K562 (cell line): ENCODE measurements around the gene AGPAT2. TPM values are rescaled to one million over a fixed set of nuclear protein-coding genes. Genes with fewer than 3 reads are reported as not detected.

ENCODE experiments used
- DLX4 ChIP-seq: fragments of 250-450 bp; sonication (Bioruptor Pico); IDR thresholded peaks from 2 replicates; pipeline ENCODE4 v1.6.1; 2021; ENCODE audit warnings: mild to moderate bottlenecking
- E2F8 ChIP-seq: fragments of 450-650 bp; IDR thresholded peaks from 2 replicates; pipeline ENCODE4 v1.7.1; 2018; ENCODE audit warnings: mild to moderate bottlenecking, low read depth; ENCODE audit not compliant: partially characterized antibody
- HDAC1 ChIP-seq, 2 experiments: fragments of 450-650 bp; IDR thresholded peaks; 2 replicates each; pipeline ENCODE4 v1.6.1; 2016 to 2017; ENCODE audit warnings: inconsistent platforms in 1 of 2, mild to moderate bottlenecking in 1 of 2, moderate library complexity in 1 of 2
- JUND ChIP-seq, 2 experiments: IDR thresholded peaks; 2 replicates in 1 of 2; 3 replicates in 1 of 2; pipeline ENCODE4 v1.6.1; 2011; ENCODE audit warnings: borderline replicate concordance in 2 of 2, low read depth in 2 of 2, low read length in 2 of 2, improper control_type of control experiment in 1 of 2, missing biosample characterization in 1 of 2, missing genetic modification characterization in 1 of 2, missing genetic modification reagents in 1 of 2
- SETDB1 ChIP-seq: IDR thresholded peaks from one replicate; pipeline ENCODE4 v1.6.1; 2012; ENCODE audit warnings: low read length, control low read depth, inconsistent platforms
- TOE1 ChIP-seq, 2 experiments: fragments of 450-650 bp in 1 of 2; sonication (generic) in 1 of 2; formaldehyde crosslinking in 1 of 2; IDR thresholded peaks; 2 replicates each; pipeline versions ENCODE4 v1.7.1 to v1.8.0; 2016 to 2022; ENCODE audit warnings: borderline replicate concordance in 2 of 2, mild to moderate bottlenecking in 2 of 2, antibody characterized with exemption in 1 of 2, inconsistent platforms in 1 of 2, low read depth in 1 of 2, missing genetic modification reagents in 1 of 2, moderate library complexity in 1 of 2
- ZKSCAN3 ChIP-seq: fragments of 250-450 bp; sonication (Bioruptor Pico); IDR thresholded peaks from 2 replicates; pipeline ENCODE4 v1.4.0; 2020
- ZNF133 ChIP-seq: fragments of 250-450 bp; sonication (Bioruptor Pico); IDR thresholded peaks from 2 replicates; pipeline ENCODE4 v1.4.0; 2020; ENCODE audit warnings: mild to moderate bottlenecking
- ZNF263 ChIP-seq: sonication (generic); formaldehyde crosslinking; IDR thresholded peaks from 2 replicates; pipeline ENCODE4 v1.8.0; 2022; ENCODE audit warnings: mild to moderate bottlenecking, missing genetic modification reagents, borderline replicate concordance
- ZNF347 ChIP-seq: fragments of 450-650 bp; formaldehyde crosslinking; IDR thresholded peaks from 2 replicates; pipeline ENCODE4 v1.4.0; 2020; ENCODE audit warnings: low read depth, mild to moderate bottlenecking, moderate library complexity
- polyA plus RNA-seq, 8 experiments: library from polyadenylated mRNA; depleted of rRNA in 4 of 8; stranded (reverse) in 5 of 8; unstranded in 3 of 8; fragments of >200 nt; fragmentation: Nextera tagmentation in 2 of 8; fragmentation: Illumina TruSeq in 1 of 8; extraction: Ambion mirVana in 2 of 8; extraction: Trizol in 1 of 8; gene quantifications; 2 replicates each; pipeline versions ENCODE4 v1.2.1 to v1.2.3, GENCODE V29; 2011 to 2014; ENCODE audit warnings: inconsistent platforms in 1 of 8, missing spikeins in 1 of 8
- total RNA-seq, 7 experiments: library from RNA; depleted of rRNA in 6 of 7; stranded (reverse); fragments of >200 nt in 6 of 7; fragmentation: Illumina TruSeq in 2 of 7; extraction: Trizol in 2 of 7; gene quantifications; 2 replicates each; pipeline versions ENCODE4 v1.2.1 to v1.2.3, GENCODE V29; 2011 to 2021; ENCODE audit warnings: low replicate concordance in 1 of 7
- TF ChIP-seq, protein P1 (sequence below): fragments of 250-450 bp; sonication (Bioruptor Pico); IDR thresholded peaks from 2 replicates; pipeline ENCODE4 v1.9.0; 2021; ENCODE audit warnings: mild to moderate bottlenecking
- TF ChIP-seq, protein P2 (sequence below): fragments of 250-450 bp; sonication (Bioruptor Pico); IDR thresholded peaks from 2 replicates; pipeline ENCODE4 v1.5.0; 2020; ENCODE audit warnings: mild to moderate bottlenecking
- TF ChIP-seq, protein P3 (sequence below): fragments of 450-650 bp; IDR thresholded peaks from 2 replicates; pipeline ENCODE4 v1.6.1; 2016; ENCODE audit warnings: mild to moderate bottlenecking
- TF ChIP-seq, protein P4 (sequence below): sonication (generic); formaldehyde crosslinking; IDR thresholded peaks from 2 replicates; pipeline ENCODE4 v1.8.0; 2022; ENCODE audit warnings: mild to moderate bottlenecking, missing genetic modification reagents

AGPAT2 gene
- total and polyA plus RNA-seq, 9 of the 15 experiments (the other 6 are each of a cell fraction or from before 2014, with no cell fraction given) = 0.13 to 54.5 (median 23.9) TPM

DNA sequence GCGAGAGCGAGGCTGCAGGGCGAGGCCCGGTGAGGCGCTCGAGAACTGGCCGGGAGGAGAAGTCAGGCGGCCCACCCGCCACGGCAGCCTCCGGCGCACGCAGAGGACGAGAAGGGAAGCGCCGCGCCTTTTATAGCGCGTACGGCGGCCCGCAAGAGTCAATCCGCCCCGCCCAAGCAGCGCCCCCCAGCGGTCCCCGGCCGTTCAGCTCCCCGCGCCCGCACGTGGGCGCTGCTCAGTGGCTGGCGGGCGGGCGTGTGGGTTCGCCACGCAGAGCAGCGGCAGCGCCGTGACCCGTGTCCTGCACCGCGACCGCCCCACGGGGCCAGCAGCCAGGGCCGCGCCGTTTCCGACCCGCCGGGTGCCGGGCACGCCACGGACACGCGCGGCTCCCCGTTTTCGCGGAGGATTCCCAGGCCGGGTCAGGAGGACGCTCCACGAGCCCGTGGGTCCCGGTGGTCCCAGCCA lies 40.9 kb upstream of the AGPAT2 start (continued):
- TF ChIP-seq E2F8 (peak; percentile 21), TOE1 (IDR thresholded peaks at IDR 0.05; ENCODE audit: borderline replicate concordance) (peak; percentile 20; the same call in 1 of the 2 replicates), TOE1 (CRISPR knock-in tag; IDR thresholded peaks at IDR 0.05; ENCODE audit: borderline replicate concordance, low read depth) (peak; percentile 95; the same call in 1 of the 2 replicates), HDAC1 (IDR thresholded peaks at IDR 0.05) (peak in 1 of 2 experiments; percentile 87; a peak in 3 of 4 replicates), JUND (IDR thresholded peaks at IDR 0.05; ENCODE audit: borderline replicate concordance, low read depth, low read length) (peak; percentile 77), JUND (tag; IDR thresholded peaks at IDR 0.05; ENCODE audit: borderline replicate concordance, low read depth, low read length) (peak; percentile 49; the same call in 1 of the 3 replicates), ZKSCAN3 (CRISPR knock-in tag) (no peak), SETDB1 (peak; percentile 44), DLX4 (CRISPR knock-in tag) (no peak), ZNF133 (CRISPR knock-in tag) (no peak), ZNF263 (peak; percentile 27; the same call in 1 of the 2 replicates), ZNF347 (CRISPR knock-in tag) (no peak)
- TF ChIP-seq, protein P1, sequence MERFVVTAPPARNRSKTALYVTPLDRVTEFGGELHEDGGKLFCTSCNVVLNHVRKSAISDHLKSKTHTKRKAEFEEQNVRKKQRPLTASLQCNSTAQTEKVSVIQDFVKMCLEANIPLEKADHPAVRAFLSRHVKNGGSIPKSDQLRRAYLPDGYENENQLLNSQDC (CRISPR knock-in tag) = 0 out of 2 replicates have a peak, but pooled peaks have one; percentile 65
- TF ChIP-seq, protein P2, sequence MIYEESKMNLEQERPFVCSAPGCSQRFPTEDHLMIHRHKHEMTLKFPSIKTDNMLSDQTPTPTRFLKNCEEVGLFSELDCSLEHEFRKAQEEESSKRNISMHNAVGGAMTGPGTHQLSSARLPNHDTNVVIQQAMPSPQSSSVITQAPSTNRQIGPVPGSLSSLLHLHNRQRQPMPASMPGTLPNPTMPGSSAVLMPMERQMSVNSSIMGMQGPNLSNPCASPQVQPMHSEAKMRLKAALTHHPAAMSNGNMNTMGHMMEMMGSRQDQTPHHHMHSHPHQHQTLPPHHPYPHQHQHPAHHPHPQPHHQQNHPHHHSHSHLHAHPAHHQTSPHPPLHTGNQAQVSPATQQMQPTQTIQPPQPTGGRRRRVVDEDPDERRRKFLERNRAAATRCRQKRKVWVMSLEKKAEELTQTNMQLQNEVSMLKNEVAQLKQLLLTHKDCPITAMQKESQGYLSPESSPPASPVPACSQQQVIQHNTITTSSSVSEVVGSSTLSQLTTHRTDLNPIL = no peak
- TF ChIP-seq, protein P3, sequence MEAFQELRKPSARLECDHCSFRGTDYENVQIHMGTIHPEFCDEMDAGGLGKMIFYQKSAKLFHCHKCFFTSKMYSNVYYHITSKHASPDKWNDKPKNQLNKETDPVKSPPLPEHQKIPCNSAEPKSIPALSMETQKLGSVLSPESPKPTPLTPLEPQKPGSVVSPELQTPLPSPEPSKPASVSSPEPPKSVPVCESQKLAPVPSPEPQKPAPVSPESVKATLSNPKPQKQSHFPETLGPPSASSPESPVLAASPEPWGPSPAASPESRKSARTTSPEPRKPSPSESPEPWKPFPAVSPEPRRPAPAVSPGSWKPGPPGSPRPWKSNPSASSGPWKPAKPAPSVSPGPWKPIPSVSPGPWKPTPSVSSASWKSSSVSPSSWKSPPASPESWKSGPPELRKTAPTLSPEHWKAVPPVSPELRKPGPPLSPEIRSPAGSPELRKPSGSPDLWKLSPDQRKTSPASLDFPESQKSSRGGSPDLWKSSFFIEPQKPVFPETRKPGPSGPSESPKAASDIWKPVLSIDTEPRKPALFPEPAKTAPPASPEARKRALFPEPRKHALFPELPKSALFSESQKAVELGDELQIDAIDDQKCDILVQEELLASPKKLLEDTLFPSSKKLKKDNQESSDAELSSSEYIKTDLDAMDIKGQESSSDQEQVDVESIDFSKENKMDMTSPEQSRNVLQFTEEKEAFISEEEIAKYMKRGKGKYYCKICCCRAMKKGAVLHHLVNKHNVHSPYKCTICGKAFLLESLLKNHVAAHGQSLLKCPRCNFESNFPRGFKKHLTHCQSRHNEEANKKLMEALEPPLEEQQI = no peak
- TF ChIP-seq, protein P4, sequence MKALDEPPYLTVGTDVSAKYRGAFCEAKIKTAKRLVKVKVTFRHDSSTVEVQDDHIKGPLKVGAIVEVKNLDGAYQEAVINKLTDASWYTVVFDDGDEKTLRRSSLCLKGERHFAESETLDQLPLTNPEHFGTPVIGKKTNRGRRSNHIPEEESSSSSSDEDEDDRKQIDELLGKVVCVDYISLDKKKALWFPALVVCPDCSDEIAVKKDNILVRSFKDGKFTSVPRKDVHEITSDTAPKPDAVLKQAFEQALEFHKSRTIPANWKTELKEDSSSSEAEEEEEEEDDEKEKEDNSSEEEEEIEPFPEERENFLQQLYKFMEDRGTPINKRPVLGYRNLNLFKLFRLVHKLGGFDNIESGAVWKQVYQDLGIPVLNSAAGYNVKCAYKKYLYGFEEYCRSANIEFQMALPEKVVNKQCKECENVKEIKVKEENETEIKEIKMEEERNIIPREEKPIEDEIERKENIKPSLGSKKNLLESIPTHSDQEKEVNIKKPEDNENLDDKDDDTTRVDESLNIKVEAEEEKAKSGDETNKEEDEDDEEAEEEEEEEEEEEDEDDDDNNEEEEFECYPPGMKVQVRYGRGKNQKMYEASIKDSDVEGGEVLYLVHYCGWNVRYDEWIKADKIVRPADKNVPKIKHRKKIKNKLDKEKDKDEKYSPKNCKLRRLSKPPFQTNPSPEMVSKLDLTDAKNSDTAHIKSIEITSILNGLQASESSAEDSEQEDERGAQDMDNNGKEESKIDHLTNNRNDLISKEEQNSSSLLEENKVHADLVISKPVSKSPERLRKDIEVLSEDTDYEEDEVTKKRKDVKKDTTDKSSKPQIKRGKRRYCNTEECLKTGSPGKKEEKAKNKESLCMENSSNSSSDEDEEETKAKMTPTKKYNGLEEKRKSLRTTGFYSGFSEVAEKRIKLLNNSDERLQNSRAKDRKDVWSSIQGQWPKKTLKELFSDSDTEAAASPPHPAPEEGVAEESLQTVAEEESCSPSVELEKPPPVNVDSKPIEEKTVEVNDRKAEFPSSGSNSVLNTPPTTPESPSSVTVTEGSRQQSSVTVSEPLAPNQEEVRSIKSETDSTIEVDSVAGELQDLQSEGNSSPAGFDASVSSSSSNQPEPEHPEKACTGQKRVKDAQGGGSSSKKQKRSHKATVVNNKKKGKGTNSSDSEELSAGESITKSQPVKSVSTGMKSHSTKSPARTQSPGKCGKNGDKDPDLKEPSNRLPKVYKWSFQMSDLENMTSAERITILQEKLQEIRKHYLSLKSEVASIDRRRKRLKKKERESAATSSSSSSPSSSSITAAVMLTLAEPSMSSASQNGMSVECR (CRISPR knock-in tag) = peak; percentile 98
